Lower leg skin (tissue), 3 donors: Measurements from ENCODE around the gene ATRN.

Experiments used
- POLR2A ChIP-seq, 2 donors: fragments of 450-650 bp; IDR thresholded peaks; one replicate each; pipeline ENCODE4 v1.6.1; 2016 to 2017; ENCODE audit warnings: antibody characterized with exemption in 2 of 2, mild to moderate bottlenecking in 1 of 2, moderate library complexity in 1 of 2
- TF ChIP-seq, protein P1 (sequence below), 3 donors: fragments of 450-650 bp; IDR thresholded peaks; one replicate each; pipeline ENCODE4 v1.5.1; 2016; ENCODE audit warnings: antibody characterized with exemption in 3 of 3, mild to moderate bottlenecking in 3 of 3, moderate library complexity in 2 of 3

DNA sequence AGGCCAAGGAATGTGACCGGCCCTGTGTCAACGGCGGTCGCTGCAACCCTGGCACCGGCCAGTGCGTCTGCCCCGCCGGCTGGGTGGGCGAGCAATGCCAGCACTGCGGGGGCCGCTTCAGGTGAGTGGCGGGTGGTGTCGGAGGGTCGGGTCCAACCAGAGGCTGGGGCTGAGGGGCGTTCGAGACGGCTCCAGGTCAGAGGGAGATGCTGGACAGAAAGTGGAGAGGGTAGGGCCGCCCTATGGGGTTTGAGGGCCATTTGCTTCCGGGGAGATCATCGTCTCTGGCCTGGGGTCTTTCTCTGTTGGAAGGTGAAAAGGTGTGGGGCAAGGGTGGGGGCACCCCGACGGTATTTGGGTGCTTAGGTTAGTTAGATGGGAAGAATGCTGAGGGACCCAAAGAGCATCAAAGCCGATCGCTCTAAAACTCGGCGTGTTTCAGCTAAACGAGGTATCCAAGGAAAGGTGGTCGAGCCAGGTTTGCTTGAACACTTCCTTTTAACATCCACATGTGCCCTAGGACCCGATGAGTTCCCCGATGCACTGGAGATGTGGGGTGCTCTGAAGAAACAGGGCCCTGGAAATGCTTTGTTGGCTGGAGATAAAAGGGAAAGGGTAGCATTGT is 691 bp downstream of the ATRN start:
- TF ChIP-seq, protein P1, sequence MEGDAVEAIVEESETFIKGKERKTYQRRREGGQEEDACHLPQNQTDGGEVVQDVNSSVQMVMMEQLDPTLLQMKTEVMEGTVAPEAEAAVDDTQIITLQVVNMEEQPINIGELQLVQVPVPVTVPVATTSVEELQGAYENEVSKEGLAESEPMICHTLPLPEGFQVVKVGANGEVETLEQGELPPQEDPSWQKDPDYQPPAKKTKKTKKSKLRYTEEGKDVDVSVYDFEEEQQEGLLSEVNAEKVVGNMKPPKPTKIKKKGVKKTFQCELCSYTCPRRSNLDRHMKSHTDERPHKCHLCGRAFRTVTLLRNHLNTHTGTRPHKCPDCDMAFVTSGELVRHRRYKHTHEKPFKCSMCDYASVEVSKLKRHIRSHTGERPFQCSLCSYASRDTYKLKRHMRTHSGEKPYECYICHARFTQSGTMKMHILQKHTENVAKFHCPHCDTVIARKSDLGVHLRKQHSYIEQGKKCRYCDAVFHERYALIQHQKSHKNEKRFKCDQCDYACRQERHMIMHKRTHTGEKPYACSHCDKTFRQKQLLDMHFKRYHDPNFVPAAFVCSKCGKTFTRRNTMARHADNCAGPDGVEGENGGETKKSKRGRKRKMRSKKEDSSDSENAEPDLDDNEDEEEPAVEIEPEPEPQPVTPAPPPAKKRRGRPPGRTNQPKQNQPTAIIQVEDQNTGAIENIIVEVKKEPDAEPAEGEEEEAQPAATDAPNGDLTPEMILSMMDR (IDR thresholded peaks at IDR 0.05), result no peak
- no peak for TF ChIP-seq POLR2A (IDR thresholded peaks at IDR 0.05)
